Gastrocnemius medialis (tissue), 4 donors: ENCODE results near the gene HOXB6. TPM values are rescaled to one million over a fixed set of nuclear protein-coding genes. Genes with fewer than 3 reads are reported as not detected.

Source experiments
- ATAC-seq, 2 donors: fragments of 150-250 bp; one replicate each; pipeline ENCODE4 v1.9.1; 2016
- DNase-seq, 2 donors: peaks; one replicate each; pipeline ENCODE4 v3.0.0-alpha.2; 2019
- H3K27ac ChIP-seq, 4 donors: fragments of 200-600 bp; sonication (generic); 1 replicate in 1 of 4; 2 replicates in 3 of 4; pipeline ENCODE4 v1.5.1; 2016 to 2018; ENCODE audit warnings: mild to moderate bottlenecking in 2 of 4, moderate library complexity in 1 of 4
- H3K27me3 ChIP-seq, 3 donors: fragments of 200-600 bp; sonication (generic) in 2 of 3; 1 replicate in 1 of 3; 2 replicates in 2 of 3; pipeline versions ENCODE4 v1.5.1 to v1.6.0; 2016 to 2019; ENCODE audit warnings: mild to moderate bottlenecking in 1 of 3, moderate library complexity in 1 of 3
- H3K36me3 ChIP-seq, 2 donors: fragments of 200-600 bp; sonication (generic) in 1 of 2; one replicate each; pipeline ENCODE4 v1.5.1; 2017 to 2018
- H3K4me1 ChIP-seq, 2 donors: fragments of 200-600 bp; sonication (generic) in 1 of 2; one replicate each; pipeline ENCODE4 v1.5.1; 2016 to 2017; ENCODE audit warnings: mild to moderate bottlenecking in 2 of 2
- H3K4me3 ChIP-seq, 4 donors: fragments of 200-600 bp; sonication (generic) in 3 of 4; 1 replicate in 1 of 4; 2 replicates in 3 of 4; pipeline ENCODE4 v1.5.1; 2016 to 2019; ENCODE audit warnings: mild to moderate bottlenecking in 2 of 4
- H3K9me3 ChIP-seq, 3 donors: fragments of 200-600 bp; sonication (generic) in 2 of 3; 1 replicate in 1 of 3; 2 replicates in 2 of 3; pipeline ENCODE4 v1.5.1; 2016 to 2019
- POLR2A ChIP-seq, 2 donors: fragments of 450-650 bp; IDR thresholded peaks; one replicate each; pipeline ENCODE4 v1.6.1; 2017; ENCODE audit warnings: antibody characterized with exemption in 2 of 2, mild to moderate bottlenecking in 2 of 2, moderate library complexity in 2 of 2
- in situ Hi-C, 4 donors: fragments of 200-750 bp; cut with MboI; loops; one replicate each; pipeline versions ENCODE4 v1.15.0 to v1.8.0; 2017; ENCODE audit warnings: low sequenced_read_pairs in 4 of 4
- intact Hi-C: fragments of 100-400 bp; cut with DNase I; formaldehyde crosslinking; loops from one replicate; pipeline ENCODE4 v1.15.1; 2023; ENCODE audit warnings: low total_unique reads
- total RNA-seq, 4 donors: library from RNA; depleted of rRNA; stranded (reverse); fragments of >200 nt; gene quantifications; one replicate each; pipeline versions ENCODE4 v1.1.0 to v1.2.3, GENCODE V29; 2016
- TF ChIP-seq, protein P1 (sequence below), 5 experiments: fragments of 450-650 bp in 3 of 5; fragments of 200-600 bp in 2 of 5; sonication (generic) in 2 of 5; IDR thresholded peaks in 4 of 5; conservative IDR thresholded peaks in 1 of 5; 1 replicate in 4 of 5; 2 replicates in 1 of 5; pipeline ENCODE4 v1.5.1; 2016 to 2019; ENCODE audit warnings: antibody characterized with exemption in 5 of 5, mild to moderate bottlenecking in 3 of 5, moderate library complexity in 3 of 5

HOXB6 gene
- total RNA-seq, 4 donors from 2014 or later, result 0.55 to 3.0 (median 1.3) TPM

DNA sequence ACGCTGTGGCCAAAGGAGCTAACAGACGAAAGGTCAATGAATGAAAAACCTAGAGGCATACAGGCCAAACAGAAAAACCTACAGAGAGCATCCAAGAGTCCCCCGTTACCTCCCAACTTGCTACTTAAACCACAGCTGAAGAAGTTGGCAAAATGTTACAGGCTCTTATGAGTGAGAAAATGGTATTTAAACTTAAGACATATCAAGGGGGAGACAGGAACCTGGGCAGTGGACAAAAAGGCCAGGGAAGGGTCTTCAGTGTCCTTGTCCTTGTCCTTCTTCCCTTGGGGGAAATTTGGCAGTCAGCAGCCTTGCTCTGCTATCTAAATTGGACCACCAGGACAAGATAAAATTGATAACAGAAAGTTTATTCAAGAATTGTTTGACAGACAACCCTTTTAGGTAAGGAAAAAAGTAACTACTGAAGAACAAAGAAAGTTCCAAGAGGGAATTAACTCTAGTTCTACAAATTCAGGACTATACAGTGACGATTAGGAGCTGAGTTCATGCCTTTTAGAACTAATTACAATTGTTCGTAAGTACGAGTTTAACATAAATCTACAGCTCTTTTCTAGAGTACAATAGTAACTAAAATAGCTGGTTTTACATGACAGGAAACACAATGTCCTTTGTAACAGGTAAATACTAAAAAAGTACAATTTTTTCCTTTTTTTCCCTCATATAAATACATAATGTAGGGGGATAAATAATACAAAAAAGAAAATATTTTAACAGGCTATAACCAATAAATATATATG is 56.1 kb downstream of the HOXB6 start:
- DNase-seq (no peak), ATAC-seq (no peak)
- Histone ChIP-seq H3K4me3 (peak overlapping the region in 1 of 4 donors; percentile 31), H3K27ac (peak overlapping the region; percentile 16 to 94 (median 46)), H3K27me3 (peaks cover 12 to 28% (median 13%) of the 10 kb centered on the region in 3 donors), H3K9me3 (no peaks in the 10 kb centered on the region), H3K4me1 (peaks cover 0 to 32% of the 10 kb centered on the region in 2 donors), H3K36me3 (no peaks in the 10 kb centered on the region)
- TF ChIP-seq, protein P1, sequence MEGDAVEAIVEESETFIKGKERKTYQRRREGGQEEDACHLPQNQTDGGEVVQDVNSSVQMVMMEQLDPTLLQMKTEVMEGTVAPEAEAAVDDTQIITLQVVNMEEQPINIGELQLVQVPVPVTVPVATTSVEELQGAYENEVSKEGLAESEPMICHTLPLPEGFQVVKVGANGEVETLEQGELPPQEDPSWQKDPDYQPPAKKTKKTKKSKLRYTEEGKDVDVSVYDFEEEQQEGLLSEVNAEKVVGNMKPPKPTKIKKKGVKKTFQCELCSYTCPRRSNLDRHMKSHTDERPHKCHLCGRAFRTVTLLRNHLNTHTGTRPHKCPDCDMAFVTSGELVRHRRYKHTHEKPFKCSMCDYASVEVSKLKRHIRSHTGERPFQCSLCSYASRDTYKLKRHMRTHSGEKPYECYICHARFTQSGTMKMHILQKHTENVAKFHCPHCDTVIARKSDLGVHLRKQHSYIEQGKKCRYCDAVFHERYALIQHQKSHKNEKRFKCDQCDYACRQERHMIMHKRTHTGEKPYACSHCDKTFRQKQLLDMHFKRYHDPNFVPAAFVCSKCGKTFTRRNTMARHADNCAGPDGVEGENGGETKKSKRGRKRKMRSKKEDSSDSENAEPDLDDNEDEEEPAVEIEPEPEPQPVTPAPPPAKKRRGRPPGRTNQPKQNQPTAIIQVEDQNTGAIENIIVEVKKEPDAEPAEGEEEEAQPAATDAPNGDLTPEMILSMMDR (IDR thresholded peaks at IDR 0.05 in 4 of 5, conservative IDR thresholded peaks at IDR 0.05 in 1 of 5), result no peak
- TF ChIP-seq POLR2A (IDR thresholded peaks at IDR 0.05), result no peak
- in situ Hi-C loops (no loop called here), intact Hi-C loops (no loop called here)

DNA sequence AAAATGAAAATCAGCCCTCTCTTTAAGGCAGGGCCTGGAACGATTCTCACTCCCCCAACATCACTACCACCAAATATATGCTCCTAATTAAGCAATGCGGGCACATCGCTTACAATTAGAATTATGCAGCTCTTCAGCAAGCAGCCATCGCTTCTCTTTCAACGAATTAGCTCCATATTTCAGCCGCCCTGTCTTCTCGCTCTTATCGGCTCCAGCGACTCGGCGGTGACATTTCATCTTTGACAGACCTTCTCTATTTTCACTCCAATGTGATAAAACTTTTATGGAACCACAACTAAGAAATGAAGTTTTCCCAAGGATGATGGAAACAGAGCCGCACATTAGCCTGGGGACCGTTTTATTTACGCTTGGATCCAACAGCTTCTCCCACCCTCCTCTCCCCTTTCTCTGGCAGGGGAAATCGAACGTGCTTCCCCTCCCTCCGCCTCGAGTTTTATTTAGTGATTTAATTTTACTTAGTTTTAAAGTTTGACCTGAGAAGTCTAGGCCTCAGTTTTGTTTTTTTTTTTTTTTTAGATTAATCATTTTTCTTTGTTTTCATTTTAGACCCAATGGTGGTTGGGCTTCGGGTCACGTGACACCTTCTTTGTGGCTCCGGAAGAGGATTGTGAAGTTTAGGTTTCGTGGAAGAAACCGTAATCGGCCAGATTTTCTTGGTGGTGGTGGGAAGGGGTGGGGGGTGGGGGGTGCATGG is 56.8 kb downstream of the HOXB6 start:
- peaks cover 13 to 32% (median 21%) of the 10 kb centered on the region in 3 donors for H3K27me3 ChIP-seq

DNA sequence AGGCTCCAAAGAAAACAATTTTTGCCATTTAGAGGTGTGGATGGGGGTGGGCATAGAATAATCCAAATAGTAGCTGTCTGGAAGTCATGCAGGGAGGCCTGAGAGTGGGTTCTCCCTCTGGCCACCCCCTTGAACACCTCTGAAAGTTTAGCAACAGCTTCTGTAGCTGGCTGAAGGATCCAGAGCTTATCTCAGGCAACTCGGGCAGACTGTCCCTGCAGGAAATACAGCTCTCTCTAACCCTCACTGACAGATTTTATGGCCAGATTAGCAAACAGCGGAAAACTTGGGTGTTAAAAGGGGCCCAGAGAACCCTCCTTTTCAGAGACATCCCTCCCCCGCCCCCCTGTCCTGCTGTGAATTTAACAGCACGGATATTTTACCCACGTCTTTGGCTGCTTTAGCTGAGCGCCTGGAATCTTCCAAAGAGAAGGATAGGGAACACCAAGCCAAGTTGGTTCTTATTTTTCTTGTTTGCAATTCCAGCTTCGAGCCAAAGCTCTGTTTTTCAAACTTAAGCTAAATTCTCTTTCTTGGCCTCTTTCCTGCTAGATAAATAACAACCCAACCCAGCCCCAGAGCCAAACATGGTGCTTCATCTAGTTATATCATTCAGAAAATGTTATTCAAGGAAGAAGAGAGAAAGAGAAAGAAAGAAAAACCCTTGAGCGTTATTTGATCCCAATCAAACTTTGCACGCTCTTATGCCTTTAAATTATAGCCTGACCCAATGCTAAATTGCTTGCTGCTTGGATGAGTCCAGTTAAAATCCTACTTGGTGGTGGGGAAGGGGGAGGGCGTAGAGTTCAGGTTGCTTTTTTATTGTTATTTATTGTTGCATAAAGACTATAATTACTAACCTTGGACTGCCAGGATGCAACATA is 57.6 kb downstream of the HOXB6 start:
- TF ChIP-seq POLR2A (IDR thresholded peaks at IDR 0.05), result no peak
- TF ChIP-seq, protein P1 (IDR thresholded peaks at IDR 0.05 in 4 of 5, conservative IDR thresholded peaks at IDR 0.05 in 1 of 5), result no peak
- intact Hi-C loops (no loop called here), in situ Hi-C loops (no loop called here)
- H3K36me3 ChIP-seq, result no peaks in the 10 kb centered on the region
- H3K4me1 ChIP-seq, result peaks cover 7 to 32% of the 10 kb centered on the region in 2 donors
- ATAC-seq, result no peak
- DNase-seq, result no peak
- peaks cover 13 to 30% (median 23%) of the 10 kb centered on the region in 3 donors for H3K27me3 ChIP-seq
- no peaks in the 10 kb centered on the region for H3K9me3 ChIP-seq
- peak overlapping the region; percentile 12 to 31 (median 26) for H3K4me3 ChIP-seq
- peak overlapping the region; percentile 37 to 94 (median 61) for H3K27ac ChIP-seq

More for the DNA sequence above, 56.8 kb downstream of the HOXB6 start:
- H3K27ac ChIP-seq, result peak overlapping the region; percentile 19 to 94 (median 55)
- TF ChIP-seq, protein P1 (IDR thresholded peaks at IDR 0.05 in 4 of 5, conservative IDR thresholded peaks at IDR 0.05 in 1 of 5), result no peak
- TF ChIP-seq POLR2A (IDR thresholded peaks at IDR 0.05), result no peak
- ATAC-seq, result no peak
- H3K4me1 ChIP-seq, result peaks cover 0 to 30% of the 10 kb centered on the region in 2 donors
- no peaks in the 10 kb centered on the region for H3K36me3 ChIP-seq
- DNase-seq, result no peak
- intact Hi-C loops (no loop called here), in situ Hi-C loops (no loop called here)
- peak overlapping the region; percentile 12 to 31 (median 26) for H3K4me3 ChIP-seq
- no peaks in the 10 kb centered on the region for H3K9me3 ChIP-seq

DNA sequence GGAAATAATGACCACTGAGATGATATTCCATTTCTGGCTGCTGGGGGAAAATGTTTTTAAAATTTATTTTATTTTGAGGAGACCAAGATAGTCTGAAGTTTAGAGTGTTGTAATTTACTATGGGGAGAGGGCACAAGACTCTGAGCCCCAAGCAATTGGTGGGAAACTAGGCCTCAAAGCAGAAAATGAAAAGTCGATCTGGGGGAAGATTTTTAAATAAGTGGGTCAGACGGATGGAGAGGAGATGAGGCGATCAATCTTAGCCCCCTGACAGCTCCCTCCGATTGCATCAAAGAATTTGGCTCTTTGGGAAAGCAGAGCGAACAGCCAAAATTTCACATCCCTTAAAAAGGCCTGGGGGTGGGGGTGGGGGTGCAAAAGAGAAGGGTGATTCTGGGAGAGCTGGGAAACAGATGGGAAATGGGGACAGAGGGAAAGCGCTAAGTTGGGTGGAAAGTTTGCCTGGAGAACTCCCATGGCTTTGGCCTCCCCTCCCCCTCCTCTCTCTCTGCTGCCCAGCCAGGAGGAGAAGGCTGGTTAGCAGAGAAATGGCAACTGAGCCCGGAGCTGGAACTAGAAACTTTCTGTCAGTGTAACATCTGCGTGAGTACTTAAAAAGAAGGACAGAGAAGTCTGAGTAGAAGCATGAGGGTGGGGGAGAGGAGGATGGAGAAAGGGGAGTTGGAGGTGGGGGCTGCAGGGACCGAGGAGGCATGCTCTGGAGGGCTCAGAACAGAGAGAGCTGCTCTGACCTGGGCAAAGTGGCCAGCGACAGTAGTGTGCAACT is 58.5 kb downstream of the HOXB6 start:
- intact Hi-C loops, result no loop called here
- no peak for TF ChIP-seq POLR2A (IDR thresholded peaks at IDR 0.05)
- TF ChIP-seq, protein P1 (IDR thresholded peaks at IDR 0.05 in 4 of 5, conservative IDR thresholded peaks at IDR 0.05 in 1 of 5), result no peak
- in situ Hi-C loops, result no loop called here
- Histone ChIP-seq H3K36me3 (no peaks in the 10 kb centered on the region), H3K27ac (peak overlapping the region; percentile 49 to 94 (median 77)), H3K27me3 (peaks cover 13 to 31% (median 21%) of the 10 kb centered on the region in 3 donors), H3K4me1 (peaks cover 10 to 37% of the 10 kb centered on the region in 2 donors), H3K4me3 (no peak overlapping the region), H3K9me3 (no peaks in the 10 kb centered on the region)
- DNase-seq (no peak), ATAC-seq (no peak)
